NCI-H748 (cell line): ENCODE results near the gene TIMP3.

ENCODE experiments used
- DNase-seq: peaks from one replicate; lab custom pipeline; 2025; ENCODE audit not compliant: unreplicated experiment; lab: John Stamatoyannopoulos, UW

TIMP3 gene

DNA sequence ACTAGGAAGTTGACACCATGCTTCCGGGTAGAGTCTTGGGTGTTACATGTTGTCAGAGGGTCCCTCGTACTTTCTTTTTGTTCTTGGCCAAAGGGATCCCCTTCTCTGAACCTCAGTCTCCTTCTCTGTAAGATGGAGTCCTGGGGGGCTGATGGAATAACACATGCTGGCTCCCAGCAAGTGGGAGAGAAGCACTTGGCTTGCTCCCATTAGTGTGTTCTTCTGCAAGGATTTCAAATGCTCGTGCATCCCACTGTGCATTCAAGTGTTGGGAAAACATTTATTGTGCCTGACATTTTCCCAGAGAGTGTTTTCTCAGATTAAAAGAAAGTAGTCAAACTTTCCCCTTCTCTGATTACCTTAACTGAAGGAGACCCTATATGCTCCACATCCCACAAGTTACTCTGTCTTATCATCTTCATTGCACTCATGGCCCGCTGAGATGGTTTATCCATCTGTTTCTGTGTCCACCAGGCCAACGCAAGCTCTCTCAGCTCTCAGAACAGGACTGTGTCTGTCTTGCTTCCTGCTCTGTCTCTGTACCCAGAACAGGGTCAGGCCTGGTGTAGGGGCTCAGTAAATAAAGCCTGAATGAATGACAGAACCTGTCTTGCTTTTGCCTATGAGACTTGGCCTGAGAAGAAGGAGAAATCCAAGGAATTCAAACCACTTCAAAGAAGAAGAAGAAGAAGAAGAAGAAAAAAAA, 16.0 kb upstream of the TIMP3 start:
- no peak for DNase-seq

DNA sequence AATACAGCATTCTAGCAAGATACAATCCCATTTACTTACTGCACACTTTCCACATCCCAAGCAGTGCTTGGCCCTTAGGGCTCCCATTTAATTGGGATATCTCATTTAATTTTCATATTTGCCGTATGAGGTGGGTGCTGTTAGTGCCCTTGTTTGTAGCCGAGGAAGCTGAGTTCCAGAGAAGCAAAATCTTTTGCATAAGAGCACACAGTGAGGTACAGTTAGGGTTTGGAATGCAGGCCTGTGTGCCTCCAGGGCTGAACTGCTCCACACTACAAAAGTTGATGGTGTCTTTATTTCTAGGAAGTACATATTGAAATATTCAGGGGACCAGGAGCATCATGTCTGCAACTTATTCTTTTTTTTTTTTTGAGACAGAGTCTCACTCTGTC, 15.5 kb upstream of the TIMP3 start:
- no peak for DNase-seq

DNA sequence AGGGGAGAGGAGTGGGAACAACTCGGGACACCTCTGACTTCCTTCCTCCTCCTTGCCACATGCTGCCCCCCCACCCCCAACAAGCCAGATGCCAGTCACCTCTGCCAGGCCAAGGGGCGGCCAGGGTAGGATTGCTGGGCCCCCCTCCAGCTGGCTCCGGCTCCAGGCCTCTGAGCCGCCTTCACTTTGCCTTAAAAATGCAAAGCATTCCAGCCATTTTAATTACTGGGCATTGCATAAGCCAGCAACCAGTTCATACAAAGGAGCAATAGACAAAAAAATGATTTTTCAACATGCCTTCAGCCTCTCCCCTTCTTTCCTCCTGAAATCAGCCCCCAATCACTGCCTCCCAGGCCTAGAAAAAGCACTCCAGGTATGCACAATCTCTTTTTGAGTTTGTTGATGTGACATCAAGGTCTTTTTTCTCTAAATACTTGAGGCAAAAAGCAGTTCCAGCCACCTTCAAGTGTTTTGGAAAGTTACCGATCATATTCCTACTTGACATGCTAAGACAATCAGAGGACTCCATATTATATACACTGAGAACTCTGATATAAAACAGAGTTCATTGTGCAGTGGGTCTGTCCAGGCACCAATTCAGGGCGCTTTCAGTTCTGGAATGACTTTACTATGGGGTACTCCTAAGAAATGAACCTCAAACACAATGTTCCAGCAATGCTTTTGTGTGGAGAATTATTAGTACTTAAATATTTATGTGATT, 12.4 kb upstream of the TIMP3 start:
- DNase-seq: no peak

DNA sequence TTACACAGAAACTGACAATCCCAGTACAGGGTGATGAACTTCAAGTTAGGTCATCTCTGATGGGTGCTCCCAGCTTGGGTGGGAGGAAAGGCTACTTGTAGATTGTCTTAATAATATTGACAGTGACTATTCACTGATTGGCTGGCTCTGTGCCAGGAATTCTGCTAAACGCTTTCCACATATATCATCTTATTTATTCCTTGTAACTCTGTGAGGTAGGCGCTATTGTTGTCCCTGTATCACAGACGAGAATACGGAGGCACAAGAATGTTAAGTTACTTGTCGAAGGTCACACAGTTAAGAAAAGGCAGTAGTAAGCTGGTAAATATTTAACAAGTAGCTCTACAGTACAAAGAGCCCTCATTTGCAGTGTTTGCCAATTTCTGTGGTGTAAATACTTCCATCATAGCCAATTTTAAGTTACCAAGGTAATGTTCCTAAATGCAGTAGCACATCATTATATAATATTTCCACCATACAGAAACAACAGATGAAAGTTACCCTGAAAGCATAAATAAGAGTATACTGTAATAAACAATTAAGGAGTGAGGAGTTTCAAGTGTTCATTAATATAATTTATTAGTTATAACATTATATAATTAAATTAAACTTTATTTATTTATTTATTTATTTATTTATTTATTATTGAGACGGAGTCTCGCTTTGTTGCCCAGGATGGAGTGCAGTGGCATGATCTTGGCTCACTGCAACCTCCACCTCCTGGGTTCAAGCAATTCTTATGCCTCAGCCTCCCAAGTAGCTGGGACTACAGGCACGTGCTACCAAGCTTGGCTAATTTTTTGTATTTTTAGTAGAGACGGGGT, 11.5 kb upstream of the TIMP3 start:
- DNase-seq: no peak

DNA sequence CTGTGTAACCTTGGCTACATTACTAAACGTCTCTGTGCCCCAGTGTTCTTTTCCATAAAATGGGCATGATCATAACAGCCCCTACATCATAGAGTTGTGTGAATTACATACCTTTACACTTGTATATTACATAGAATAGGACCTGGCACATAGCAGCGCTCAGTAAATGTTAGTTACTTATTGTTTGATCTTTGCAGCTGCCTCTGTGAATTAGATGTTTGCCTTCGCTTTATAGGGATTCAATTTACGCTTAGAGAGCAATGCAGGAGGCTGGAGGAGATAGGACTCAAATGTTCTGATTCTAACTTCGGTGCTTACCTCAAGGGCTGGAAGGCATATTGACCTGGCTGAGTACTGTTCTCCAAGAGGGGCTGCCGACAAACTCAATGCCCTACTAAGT, 10.4 kb upstream of the TIMP3 start:
- DNase-seq: no peak

DNA sequence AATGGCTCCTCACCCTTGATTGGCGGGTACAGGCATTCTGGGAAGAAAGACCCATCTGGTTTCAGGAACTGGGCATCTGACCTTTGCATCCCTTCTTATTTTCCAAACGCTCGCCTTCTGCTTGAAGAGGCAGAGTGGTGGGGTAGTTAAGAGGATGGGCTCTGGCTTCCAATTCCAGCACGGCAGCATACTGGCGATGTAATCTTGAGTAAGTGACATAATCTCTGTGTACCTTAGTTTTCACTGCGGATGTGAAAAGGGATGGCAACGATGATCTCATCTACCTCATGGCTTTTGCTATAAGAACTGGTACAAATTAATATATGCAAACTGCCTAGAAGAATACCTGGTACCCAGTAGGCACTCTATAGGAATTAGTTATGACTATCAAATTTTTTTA, 10.0 kb upstream of the TIMP3 start:
- DNase-seq: no peak

DNA sequence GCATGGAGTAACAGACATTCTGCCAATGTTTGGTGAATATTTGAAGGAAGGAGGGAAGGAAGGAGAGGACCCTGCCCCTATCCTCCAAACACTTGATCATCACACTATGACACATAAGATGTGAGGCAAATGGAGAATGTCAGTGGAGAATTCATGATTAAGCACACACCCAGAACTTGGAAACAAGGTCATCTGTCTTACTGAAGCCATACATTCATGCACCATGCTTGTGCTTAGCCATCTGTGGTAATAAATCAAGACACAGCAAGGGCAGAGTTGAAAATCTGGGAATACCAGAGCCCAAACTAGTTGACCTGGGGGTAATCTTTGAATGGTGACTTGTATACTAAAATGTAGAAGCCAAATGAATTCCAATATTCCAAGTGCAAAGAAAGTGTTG, 7.9 kb upstream of the TIMP3 start:
- DNase-seq: no peak

DNA sequence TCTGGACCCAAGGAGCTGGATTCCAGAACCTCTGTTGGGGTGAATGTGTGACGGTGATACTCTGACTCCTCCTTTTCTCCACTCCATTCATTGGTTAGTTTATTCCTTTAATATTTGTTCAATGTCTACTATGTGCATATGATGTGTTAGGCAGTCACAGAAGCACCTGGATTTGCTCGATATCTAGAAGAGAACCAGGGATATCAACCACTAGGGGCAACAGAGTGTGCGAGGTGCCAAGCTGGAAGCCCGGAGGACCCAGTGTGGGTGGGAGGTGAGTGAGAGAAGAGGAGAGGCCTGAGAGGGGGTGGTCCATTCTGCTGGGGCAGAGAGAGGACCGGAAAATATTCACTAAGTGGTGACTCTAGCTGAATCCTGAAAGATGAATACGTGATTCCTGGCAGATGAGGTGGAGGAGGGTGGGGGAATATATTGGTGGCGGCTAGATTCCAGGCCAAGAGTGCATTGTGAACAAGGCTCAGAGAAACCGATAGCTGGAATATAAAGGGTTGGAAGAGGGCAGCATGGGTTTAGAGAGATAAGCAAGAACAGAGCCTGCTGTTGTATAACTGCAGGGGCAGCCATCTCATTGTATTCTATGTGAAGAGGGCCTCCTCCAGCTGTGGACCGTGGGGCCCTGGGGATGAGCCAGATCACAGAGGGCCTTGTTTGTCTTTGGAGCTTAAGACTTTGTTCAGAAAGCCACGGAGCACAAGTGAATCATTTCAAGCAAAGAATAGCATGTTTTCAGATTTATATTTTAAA, 6.9 kb upstream of the TIMP3 start:
- no peak for DNase-seq

DNA sequence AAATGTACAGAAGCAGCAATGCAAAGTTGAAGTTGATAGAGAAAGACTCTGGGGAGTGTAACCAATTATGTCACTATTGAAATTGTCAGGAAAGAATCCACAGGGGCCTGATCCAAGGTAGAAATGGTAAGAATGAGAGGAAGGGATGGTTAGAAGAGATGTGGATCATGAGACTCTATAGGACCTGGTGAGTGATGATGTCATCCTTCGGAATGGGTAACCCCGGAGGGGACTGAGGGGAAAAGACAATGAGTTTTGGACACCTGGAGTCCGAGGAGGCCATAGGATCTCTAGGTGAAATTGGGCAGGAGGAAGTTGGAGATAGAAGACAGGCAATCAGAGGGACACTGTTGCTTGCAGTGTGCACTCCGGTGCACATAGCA, 6.3 kb upstream of the TIMP3 start:
- no peak for DNase-seq

DNA sequence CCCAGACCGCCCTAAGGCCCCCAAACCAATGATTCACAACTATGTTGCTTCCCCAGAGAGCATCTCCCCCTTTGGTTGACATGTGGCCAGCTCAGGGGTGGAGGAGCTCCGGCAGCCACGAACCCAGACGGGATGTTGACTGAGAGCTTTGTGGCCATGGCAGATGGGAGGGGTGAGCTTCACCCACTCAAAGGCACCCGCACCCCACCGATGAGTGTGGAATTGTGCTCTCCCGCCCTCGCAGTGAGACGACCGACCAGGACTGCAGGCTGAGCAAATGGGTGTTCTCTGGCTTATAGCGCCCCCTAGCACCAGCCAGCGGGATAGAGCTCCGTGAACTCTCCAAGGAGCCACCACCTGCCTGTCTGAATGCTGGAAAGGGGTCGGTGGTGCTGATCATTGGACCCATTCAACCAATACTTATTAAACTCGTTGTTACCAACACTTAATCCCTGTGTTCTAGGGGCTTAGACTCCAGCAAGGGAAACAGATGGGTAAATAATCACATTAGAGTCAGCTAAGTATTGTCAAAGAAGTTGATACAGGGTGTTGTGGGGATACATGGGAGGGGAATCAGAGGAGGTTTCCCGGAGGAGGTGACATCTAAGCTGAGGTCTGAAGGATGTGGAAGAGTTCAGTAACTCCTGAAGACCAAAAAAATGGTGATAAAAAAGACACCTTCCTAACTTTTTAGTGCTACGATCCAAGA, 4.5 kb upstream of the TIMP3 start:
- peak; percentile 8 for DNase-seq

DNA sequence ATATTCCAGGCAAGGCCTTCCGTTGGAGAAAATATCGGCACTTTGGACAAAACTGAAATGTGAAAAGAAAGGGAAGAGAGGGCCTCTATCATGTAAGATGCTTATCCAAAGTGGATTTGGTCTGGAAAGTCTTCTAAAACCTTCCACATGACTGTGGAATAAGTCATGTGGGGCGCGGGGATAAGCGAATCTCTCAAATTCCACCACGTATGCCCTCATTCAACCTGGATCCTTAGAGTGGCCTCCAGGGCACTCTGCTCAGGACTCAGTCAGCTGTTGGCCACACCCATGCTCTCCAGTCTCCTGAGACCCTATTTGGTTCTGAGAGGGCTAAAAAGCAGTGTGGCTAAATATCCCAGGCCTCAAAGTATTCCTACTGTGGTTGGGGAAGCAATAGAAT, 2.0 kb upstream of the TIMP3 start:
- no peak for DNase-seq

DNA sequence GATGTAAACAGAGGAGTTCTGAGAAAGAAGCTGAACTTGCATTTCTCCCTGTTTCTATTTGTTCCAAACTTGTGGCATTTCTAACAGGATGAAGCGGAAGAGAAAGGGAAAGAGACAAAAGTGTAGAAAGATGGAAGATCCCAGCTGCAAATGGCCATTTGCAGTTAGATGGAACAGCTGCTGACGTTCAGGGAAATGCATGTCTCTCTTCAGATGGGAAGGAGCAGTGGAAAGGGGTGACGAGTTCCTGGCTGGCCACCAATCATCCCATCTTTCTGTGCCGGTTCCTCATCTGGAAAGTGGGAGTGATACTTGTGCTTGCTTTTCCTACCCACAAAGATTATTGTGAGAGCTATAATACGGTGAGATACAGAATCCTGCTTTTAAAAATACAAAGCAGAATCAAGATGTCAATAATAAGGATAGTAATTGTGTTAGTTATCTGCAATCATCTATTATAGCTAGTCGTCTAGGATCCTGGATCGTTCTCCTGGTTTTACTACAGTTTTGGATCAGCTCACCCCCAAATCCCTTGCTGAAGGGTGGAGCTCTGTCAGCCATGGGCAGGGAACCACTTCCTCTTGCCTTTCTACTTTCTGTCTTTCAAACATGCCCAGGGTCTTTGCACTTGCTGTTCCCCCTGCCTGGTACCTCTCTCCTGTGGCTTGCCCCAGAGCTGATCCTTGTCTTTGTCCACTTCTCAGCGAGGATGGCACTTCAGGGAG, 1.2 kb upstream of the TIMP3 start:
- DNase-seq: no peak

DNA sequence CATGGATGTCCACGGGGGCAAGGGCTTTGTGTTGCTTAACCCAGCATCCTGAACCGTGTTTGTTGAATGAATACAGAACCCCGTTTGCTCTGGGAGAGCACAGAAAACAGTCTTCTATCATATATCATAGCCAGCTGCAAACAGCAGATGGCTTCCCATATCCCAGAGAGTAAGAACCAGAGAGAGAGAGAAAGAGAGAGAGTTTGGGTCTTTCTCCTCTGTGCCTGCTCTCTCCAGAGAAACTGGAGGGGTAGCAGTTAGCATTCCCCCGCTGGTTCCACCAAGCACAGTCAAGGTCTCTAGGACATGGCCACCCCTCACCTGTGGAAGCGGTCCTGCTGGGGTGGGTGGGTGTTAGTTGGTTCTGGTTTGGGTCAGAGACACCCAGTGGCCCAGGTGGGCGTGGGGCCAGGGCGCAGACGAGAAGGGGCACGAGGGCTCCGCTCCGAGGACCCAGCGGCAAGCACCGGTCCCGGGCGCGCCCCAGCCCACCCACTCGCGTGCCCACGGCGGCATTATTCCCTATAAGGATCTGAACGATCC, 440 bp upstream of the TIMP3 start:
- DNase-seq: no peak

DNA sequence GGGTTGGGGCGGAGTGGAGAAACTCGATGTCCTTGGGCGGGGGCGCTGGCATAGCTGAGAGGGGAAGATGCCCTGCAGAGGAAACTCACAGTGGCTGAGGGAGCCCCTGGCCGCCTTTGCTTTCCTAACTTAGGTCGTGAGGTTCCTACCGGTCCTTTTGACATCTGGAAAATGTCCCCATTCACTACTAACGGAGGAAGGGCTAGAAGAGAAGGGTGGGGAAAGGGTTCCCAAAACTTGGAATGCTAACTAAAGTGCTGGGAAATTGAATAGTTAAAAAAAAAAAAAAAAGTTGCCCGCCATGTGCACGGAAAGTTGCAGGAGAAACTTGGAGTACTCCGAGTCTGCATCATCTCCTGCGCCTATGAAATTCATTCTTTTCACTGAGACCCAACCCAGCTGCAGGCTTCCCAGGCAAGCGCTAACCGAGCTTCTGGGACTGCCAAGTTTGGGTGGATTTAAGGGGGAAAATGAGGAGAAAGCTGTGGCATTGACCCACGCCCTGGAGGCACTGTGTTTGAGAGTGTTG, 796 bp downstream of the TIMP3 start:
- no peak for DNase-seq

DNA sequence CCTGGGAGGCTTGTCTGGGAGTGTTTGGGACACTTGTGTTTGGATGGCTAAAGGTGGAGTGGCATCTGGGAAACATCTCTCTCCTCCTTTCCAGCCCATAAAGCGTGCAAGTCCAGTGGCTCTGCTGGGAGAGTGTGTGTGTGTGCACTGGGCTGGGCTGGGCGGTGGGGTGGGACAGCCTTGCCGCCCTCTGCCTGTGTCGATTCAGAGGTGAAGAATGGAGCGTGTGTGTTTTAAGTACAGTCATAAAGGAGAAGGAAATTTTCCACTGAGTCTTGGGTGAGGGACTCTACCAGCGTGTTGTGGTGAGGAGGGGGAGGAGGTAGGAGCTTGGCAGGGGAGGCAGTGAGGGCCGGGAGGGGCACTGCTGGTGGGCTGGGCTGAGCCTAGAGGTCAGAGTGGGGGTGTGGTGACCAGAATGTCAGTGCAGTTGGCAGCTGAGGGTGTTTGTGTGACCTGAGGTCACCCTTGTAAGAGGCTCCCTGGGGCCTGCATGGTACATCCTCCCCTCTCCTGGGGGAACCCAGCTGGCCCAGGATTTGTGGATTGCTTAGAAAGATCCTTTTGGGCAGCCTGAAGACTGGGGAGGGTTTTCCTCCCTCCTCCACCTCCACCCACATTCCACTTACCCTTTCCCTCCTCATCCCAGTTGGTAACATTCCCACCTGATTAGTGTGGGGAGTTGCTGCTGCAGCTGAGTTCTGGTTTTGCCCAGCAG, 1.7 kb downstream of the TIMP3 start:
- DNase-seq: no peak

DNA sequence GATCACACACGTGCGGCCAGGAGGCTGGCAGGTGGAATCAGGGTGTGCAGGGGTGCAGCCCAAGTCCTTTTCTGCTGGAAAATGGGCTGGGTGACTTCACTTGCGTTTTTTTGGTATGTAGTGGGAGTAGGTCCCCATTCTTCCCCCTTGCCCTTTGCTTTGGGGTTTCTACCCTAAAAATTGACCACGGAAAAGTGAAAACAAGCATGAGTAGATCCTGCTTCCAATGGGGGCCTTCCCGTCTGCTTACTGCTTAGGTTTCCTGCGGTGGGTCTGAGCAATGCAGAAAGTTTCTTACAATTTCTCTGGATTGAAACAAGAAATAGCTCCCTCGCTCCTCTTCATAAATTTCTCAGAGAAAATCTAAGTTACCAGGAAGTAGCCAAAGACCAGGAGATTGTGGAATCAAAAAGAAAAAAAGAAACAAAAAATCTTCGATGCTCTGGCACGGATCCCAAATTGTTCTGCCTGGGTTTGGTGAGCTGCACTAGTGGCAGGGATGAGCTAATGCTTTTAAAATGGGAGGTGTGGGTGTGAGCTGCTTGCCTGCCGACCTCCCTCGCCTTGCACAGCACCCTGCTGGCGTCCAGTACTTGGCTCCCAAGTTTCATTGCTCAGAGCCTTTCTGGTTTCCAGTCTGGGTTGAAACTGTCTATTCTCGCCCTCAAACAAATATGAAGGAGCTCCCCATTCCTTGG, 2.4 kb downstream of the TIMP3 start:
- DNase-seq: no peak

DNA sequence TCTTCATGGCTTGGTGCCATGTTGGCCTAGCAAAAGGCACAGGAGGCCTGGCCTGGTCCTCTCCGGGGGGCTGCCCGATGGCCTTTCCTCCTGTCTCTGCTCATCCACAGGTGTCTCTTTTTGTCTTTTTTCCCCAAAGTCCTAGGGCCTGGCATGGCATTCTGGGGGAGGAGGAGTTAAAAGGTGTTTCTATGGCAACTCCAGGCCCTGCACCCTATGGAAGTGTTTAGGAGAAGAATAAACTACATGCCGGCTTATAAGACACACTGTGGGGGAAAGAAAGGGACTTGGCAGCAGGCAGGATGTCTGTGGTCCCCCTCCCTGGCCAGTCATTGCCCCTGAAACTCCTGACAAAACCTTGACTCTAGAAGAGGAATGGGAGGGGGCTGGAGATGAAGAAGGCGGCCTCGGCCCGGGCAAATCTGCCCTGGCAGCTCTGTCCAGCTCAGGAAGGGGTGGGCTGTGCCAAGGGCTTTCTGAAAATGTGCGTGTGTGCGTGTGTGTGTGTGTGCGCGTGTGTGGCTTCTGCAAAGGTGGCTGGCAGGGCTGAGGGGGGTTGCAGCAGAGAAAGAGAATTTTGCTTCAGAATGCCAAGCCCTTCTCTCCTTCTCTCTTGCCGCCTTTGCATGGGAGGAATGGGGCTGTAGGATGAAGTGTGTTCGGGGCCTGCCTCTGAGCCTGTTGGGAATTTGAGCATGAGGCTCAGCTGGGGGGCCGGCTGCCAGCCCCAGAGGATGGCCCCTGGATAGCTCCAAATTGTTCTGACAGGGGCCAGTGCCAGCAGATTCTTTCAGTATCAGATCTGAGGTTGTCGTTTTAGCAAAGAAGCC, 3.2 kb downstream of the TIMP3 start:
- no peak for DNase-seq
